Endothelial cell (in vitro differentiated cells): ENCODE data around the gene GRM4. TPM values are rescaled to one million over a fixed set of nuclear protein-coding genes. Genes with fewer than 3 reads are reported as not detected.
"Not testable (repeated sequence)": the region's sequence is repeated elsewhere in the genome, so short reads cannot be mapped to it uniquely, and the experiment has no call there.

ENCODE experiments used
- DNase-seq: peaks from one replicate; pipeline ENCODE4 v3.0.0; 2021; ENCODE audit warnings: low spot score
- H3K27ac Mint-ChIP-seq: one replicate; pipeline ENCODE4 v1.8.0; 2021; ENCODE audit warnings: mixed read lengths, inconsistent platforms; ENCODE audit not compliant: unreplicated experiment
- H3K27me3 Mint-ChIP-seq: one replicate; pipeline ENCODE4 v1.8.0; 2021; ENCODE audit warnings: mild to moderate bottlenecking, moderate library complexity, mixed read lengths, inconsistent platforms; ENCODE audit not compliant: unreplicated experiment
- H3K36me3 Mint-ChIP-seq: one replicate; pipeline ENCODE4 v1.8.0; 2021; ENCODE audit warnings: mild to moderate bottlenecking, low read depth, mixed read lengths, inconsistent platforms; ENCODE audit not compliant: unreplicated experiment
- H3K4me1 Mint-ChIP-seq: one replicate; pipeline ENCODE4 v1.8.0; 2021; ENCODE audit warnings: mild to moderate bottlenecking, mixed read lengths, inconsistent platforms; ENCODE audit not compliant: unreplicated experiment
- H3K4me3 Mint-ChIP-seq: one replicate; pipeline ENCODE4 v1.8.0; 2021; ENCODE audit warnings: mild to moderate bottlenecking, mixed read lengths, inconsistent platforms; ENCODE audit not compliant: unreplicated experiment
- H3K9me3 Mint-ChIP-seq: one replicate; pipeline ENCODE4 v1.8.0; 2021; ENCODE audit warnings: mixed read lengths, inconsistent platforms; ENCODE audit not compliant: unreplicated experiment
- CTCF ChIP-seq: fragments of 200-600 bp; sonication (generic); IDR thresholded peaks from one replicate; pipeline ENCODE4 v1.5.0; 2021; ENCODE audit warnings: antibody characterized with exemption; ENCODE audit not compliant: unreplicated experiment
- total RNA-seq: library from RNA; stranded (reverse); fragmentation: NEBNext Ultra II Directional; extraction: Animal tissue kit (Norgen Biotek cat#: 25700); gene quantifications from one replicate; pipeline ENCODE4 v1.2.1, GENCODE V29; 2021; ENCODE audit not compliant: unreplicated experiment

Gene GRM4
- total RNA-seq, 1 donor from 2014 or later = 2.6 TPM

GRCh38 chr6:34018961-34019606 is 126.8 kb downstream of the GRM4 start:
- Mint-ChIP-seq H3K27ac (no peak overlapping the region), H3K4me3 (no peak overlapping the region), H3K4me1 (no peaks in the 10 kb centered on the region), H3K27me3 (peaks cover 5% of the 10 kb centered on the region), H3K9me3 (no peaks in the 10 kb centered on the region), H3K36me3 (peaks cover 4% of the 10 kb centered on the region)
- TF ChIP-seq CTCF = no peak
- no peak for DNase-seq

- H3K4me3 Mint-ChIP-seq = no peak overlapping the region
- H3K9me3 Mint-ChIP-seq = no peaks in the 10 kb centered on the region
- H3K27me3 Mint-ChIP-seq = peaks cover 3% of the 10 kb centered on the region
- H3K4me1 Mint-ChIP-seq = no peaks in the 10 kb centered on the region
- TF ChIP-seq CTCF = no peak
- DNase-seq = no peak
- H3K36me3 Mint-ChIP-seq = peaks cover 2% of the 10 kb centered on the region
- no peak overlapping the region for H3K27ac Mint-ChIP-seq
Observed at GRCh38 chr6:34018026-34018425, 127.9 kb downstream of the GRM4 start.

- H3K27me3 Mint-ChIP-seq = peaks cover 2% of the 10 kb centered on the region
- no peak overlapping the region for H3K4me3 Mint-ChIP-seq
- no peaks in the 10 kb centered on the region for H3K9me3 Mint-ChIP-seq
- H3K36me3 Mint-ChIP-seq = no peaks in the 10 kb centered on the region
- TF ChIP-seq CTCF = no peak
- DNase-seq = no peak
- no peak overlapping the region for H3K27ac Mint-ChIP-seq
- no peaks in the 10 kb centered on the region for H3K4me1 Mint-ChIP-seq
Observed at GRCh38 chr6:34017106-34017805, 128.6 kb downstream of the GRM4 start.

GRCh38 chr6:34016573-34016972 is 129.3 kb downstream of the GRM4 start:
- not testable (repeated sequence) for H3K4me3 Mint-ChIP-seq, H3K4me1 Mint-ChIP-seq, H3K36me3 Mint-ChIP-seq, DNase-seq, H3K27ac Mint-ChIP-seq, H3K27me3 Mint-ChIP-seq, H3K9me3 Mint-ChIP-seq

GRCh38 chr6:34015586-34015985 is 130.3 kb downstream of the GRM4 start:
- Mint-ChIP-seq H3K4me3 (no peak overlapping the region), H3K27ac (no peak overlapping the region)

More at GRCh38 chr6:34015586-34015985, 130.3 kb downstream of the GRM4 start:
- H3K9me3 Mint-ChIP-seq = no peaks in the 10 kb centered on the region
- H3K36me3 Mint-ChIP-seq = no peaks in the 10 kb centered on the region
- no peaks in the 10 kb centered on the region for H3K4me1 Mint-ChIP-seq
- no peak for TF ChIP-seq CTCF
- no peak for DNase-seq
- H3K27me3 Mint-ChIP-seq = peaks cover 2% of the 10 kb centered on the region
